Panc1 (cell line): ENCODE data around the gene RTL5. TPM values are rescaled to one million over a fixed set of nuclear protein-coding genes. Genes with fewer than 3 reads are reported as not detected.

Experiments
- ATAC-seq: fragments of 200-7000 bp; cut with Tn5 transposase; 2 replicates; pipeline ENCODE4 v1.9.1; 2020; ENCODE audit warnings: mild to moderate bottlenecking, moderate library complexity
- BruUV-seq: library from RNA; stranded (reverse); fragments of 400-500 nt; replicated peaks from 2 replicates; lab custom pipeline; 2021; lab: Mats Ljungman, UMichigan
- CTCF ChIA-PET: fragments of 300-600 bp; sonication (Branson Sonifier 250); formaldehyde crosslinking; loops from one replicate; lab custom pipeline; 2022; ENCODE audit warnings: antibody characterized with exemption; lab: Charles Lee
- POLR2A ChIA-PET: fragments of 300-600 bp; sonication (Branson Sonifier 250); formaldehyde crosslinking; loops from one replicate; lab custom pipeline; 2022; ENCODE audit warnings: antibody characterized with exemption; lab: Charles Lee
- DNase-seq: peaks from one replicate; pipeline ENCODE4 v3.0.0-alpha.2; 2010; ENCODE audit warnings: low read depth, low spot score
- H3K27ac ChIP-seq: 2 replicates; pipeline ENCODE4 v1.5.1; 2011; ENCODE audit warnings: mild to moderate bottlenecking, low read length, inconsistent platforms
- H3K27me3 ChIP-seq: fragments of 200-500 bp; sonication (Bioruptor generic); 2 replicates; pipeline ENCODE4 v1.6.0; 2014; ENCODE audit warnings: low read length, inconsistent platforms; ENCODE audit not compliant: control insufficient read depth, insufficient read depth
- H3K36me3 ChIP-seq: fragments of 200-500 bp; sonication (Bioruptor generic); 2 replicates; pipeline ENCODE4 v1.5.1; 2014; ENCODE audit warnings: inconsistent platforms, mild to moderate bottlenecking, low read length, moderate library complexity; ENCODE audit not compliant: control insufficient read depth, insufficient read depth
- H3K4me1 ChIP-seq: 2 replicates; pipeline ENCODE4 v1.5.1; 2011; ENCODE audit warnings: inconsistent platforms, mild to moderate bottlenecking, low read length, moderate library complexity; ENCODE audit not compliant: control insufficient read depth, insufficient read depth
- H3K4me3 ChIP-seq, 2 experiments: 2 replicates each; pipeline ENCODE4 v1.5.1; 2011 to 2012; ENCODE audit warnings: low read depth in 2 of 2, low read length in 2 of 2, mild to moderate bottlenecking in 2 of 2, inconsistent platforms in 1 of 2, moderate library complexity in 1 of 2
- H3K9me3 ChIP-seq: fragments of 200-500 bp; sonication (Bioruptor generic); 2 replicates; pipeline ENCODE4 v1.5.1; 2014; ENCODE audit warnings: low read depth, mild to moderate bottlenecking, inconsistent platforms, low read length, moderate library complexity; ENCODE audit not compliant: control insufficient read depth, insufficient read depth
- CTCF ChIP-seq: fragments of 450-650 bp; IDR thresholded peaks from 2 replicates; pipeline ENCODE4 v1.5.1; 2017; ENCODE audit warnings: mild to moderate bottlenecking
- POLR2AphosphoS5 ChIP-seq: IDR thresholded peaks from 2 replicates; pipeline ENCODE4 v1.6.1; 2012; ENCODE audit warnings: mild to moderate bottlenecking, low read depth, low read length, moderate library complexity
- REST ChIP-seq, 2 experiments: IDR thresholded peaks; 2 replicates each; pipeline ENCODE4 v1.6.1; 2011 to 2012; ENCODE audit warnings: low read depth in 2 of 2, control low read depth in 1 of 2, low read length in 1 of 2, mild to moderate bottlenecking in 1 of 2, moderate library complexity in 1 of 2; ENCODE audit not compliant: insufficient read depth in 1 of 2
- SIN3A ChIP-seq: IDR thresholded peaks from 2 replicates; pipeline ENCODE4 v1.6.1; 2012; ENCODE audit warnings: low read depth, mild to moderate bottlenecking, low read length, moderate library complexity, borderline replicate concordance; ENCODE audit not compliant: insufficient read depth
- TCF7L2 ChIP-seq: IDR thresholded peaks from 2 replicates; pipeline ENCODE4 v1.6.1; 2011; ENCODE audit warnings: mild to moderate bottlenecking, low read depth, low read length, inconsistent platforms
- in situ Hi-C: cut with HindIII; loops from 2 replicates; pipeline ENCODE4 v1.10.0; 2016; ENCODE audit warnings: low sequenced_read_pairs, low pct_unique_long_range_greater_than_20kb
- intact Hi-C: fragments of 100-400 bp; cut with micrococcal nuclease; formaldehyde crosslinking; loops from one replicate; pipeline ENCODE4 v1.10.0; 2022; ENCODE audit not compliant: unreplicated experiment
- total RNA-seq: library from RNA; stranded (reverse); gene quantifications from one replicate; pipeline ENCODE4 v1.2.1, GENCODE V29; 2021; ENCODE audit not compliant: unreplicated experiment

Gene RTL5
- total RNA-seq, 1 experiment from 2014 or later: 11.0 TPM

- no TSS peak for BruUV-seq
- Histone ChIP-seq H3K27me3 (peaks cover 2% of the 10 kb centered on the region; the same call in 1 of the 2 replicates), H3K27ac (no peak overlapping the region), H3K4me1 (peaks cover 4% of the 10 kb centered on the region), H3K36me3 (no peaks in the 10 kb centered on the region), H3K9me3 (no peaks in the 10 kb centered on the region), H3K4me3 (no peak overlapping the region)
- POLR2A ChIA-PET: interaction anchor here (0.6 kb wide), 1 partner anchor 31 kb away, joined by 3 read pairs; no protein-coding TSS in a partner anchor
- intact Hi-C loops: no loop called here
- in situ Hi-C loops: loop anchor here (5.0 kb wide), 1 partner anchor 111 kb away; no protein-coding TSS in a partner anchor
- ATAC-seq (no peak), DNase-seq (no peak)
- no peak for TF ChIP-seq SIN3A
- TF ChIP-seq TCF7L2: no peak
- TF ChIP-seq POLR2AphosphoS5: no peak
- no peak for TF ChIP-seq REST (IDR thresholded peaks at IDR 0.05; ENCODE audit: insufficient read depth in 1 of 2, low read depth in 2 of 2, low read length in 1 of 2)
- no peak for TF ChIP-seq CTCF
- CTCF ChIA-PET: no interaction called here
Observed at GRCh38 chrX:72128183-72128834, 3.4 kb downstream of the RTL5 start.

GRCh38 chrX:72127332-72127731 is 4.4 kb downstream of the RTL5 start:
- Histone ChIP-seq H3K27me3 (no peaks in the 10 kb centered on the region; the same call in 1 of the 2 replicates), H3K4me1 (peaks cover 2% of the 10 kb centered on the region), H3K9me3 (no peaks in the 10 kb centered on the region), H3K36me3 (no peaks in the 10 kb centered on the region), H3K4me3 (no peak overlapping the region), H3K27ac (no peak overlapping the region)
- in situ Hi-C loops (loop anchor here (5.0 kb wide), 1 partner anchor 110 kb away; no protein-coding TSS in a partner anchor), intact Hi-C loops (no loop called here)
- CTCF ChIA-PET: no interaction called here
- TF ChIP-seq POLR2AphosphoS5: no peak
- TF ChIP-seq SIN3A: no peak
- no peak for TF ChIP-seq TCF7L2
- ATAC-seq: no peak
- no peak for DNase-seq
- POLR2A ChIA-PET: no interaction called here
- no TSS peak for BruUV-seq
